Upper lobe of left lung (tissue), 6 donors: ENCODE results near the gene SPRED3. TPM values are rescaled to one million over a fixed set of nuclear protein-coding genes. Genes with fewer than 3 reads are reported as not detected.

Experiments used
- ATAC-seq, 2 donors: fragments of 200-7000 bp; cut with Tn5 transposase; one replicate each; pipeline ENCODE4 v1.9.1; 2022; ENCODE audit warnings: mild to moderate bottlenecking in 2 of 2, moderate library complexity in 2 of 2; ENCODE audit not compliant: low FRiP score in 2 of 2
- DNase-seq, 2 donors: peaks; one replicate each; pipeline ENCODE4 v3.0.0-alpha.2; 2019 to 2020
- H3K27ac ChIP-seq, 4 donors: fragments of 200-600 bp; sonication (generic); one replicate each; pipeline ENCODE4 v1.5.1; 2016 to 2019
- H3K27me3 ChIP-seq, 4 donors: fragments of 200-600 bp; sonication (generic); one replicate each; pipeline ENCODE4 v1.5.1; 2017 to 2019
- H3K36me3 ChIP-seq, 4 donors: fragments of 200-600 bp; sonication (generic); one replicate each; pipeline ENCODE4 v1.5.1; 2016 to 2019
- H3K4me1 ChIP-seq, 4 donors: fragments of 200-600 bp; sonication (generic); one replicate each; pipeline ENCODE4 v1.5.1; 2018 to 2019
- H3K4me3 ChIP-seq, 4 donors: fragments of 200-600 bp; sonication (generic); one replicate each; pipeline ENCODE4 v1.5.1; 2017 to 2019; ENCODE audit warnings: mild to moderate bottlenecking in 2 of 4, moderate library complexity in 1 of 4
- H3K9me3 ChIP-seq, 4 donors: fragments of 200-600 bp; sonication (generic); one replicate each; pipeline ENCODE4 v1.5.1; 2018 to 2019
- CTCF ChIP-seq, 6 experiments: fragments of 450-650 bp in 4 of 6; fragments of 200-600 bp in 2 of 6; sonication (generic) in 2 of 6; IDR thresholded peaks; one replicate each; pipeline ENCODE4 v1.5.1; 2016 to 2019; ENCODE audit warnings: antibody characterized with exemption in 6 of 6
- EP300 ChIP-seq, 4 donors: sonication (generic); formaldehyde crosslinking; IDR thresholded peaks; one replicate each; pipeline ENCODE4 v1.5.1; 2017; ENCODE audit warnings: antibody characterized with exemption in 4 of 4, control low read depth in 2 of 4
- POLR2A ChIP-seq, 4 donors: fragments of 450-650 bp; IDR thresholded peaks; one replicate each; pipeline ENCODE4 v1.5.1; 2016 to 2017; ENCODE audit warnings: antibody characterized with exemption in 4 of 4, mild to moderate bottlenecking in 2 of 4
- POLR2AphosphoS5 ChIP-seq, 2 donors: sonication (generic); formaldehyde crosslinking; IDR thresholded peaks; one replicate each; pipeline ENCODE4 v1.5.1; 2017; ENCODE audit warnings: antibody characterized with exemption in 2 of 2
- WGBS, 2 donors: methylation state at CpG; one replicate each; pipeline ENCODE4 v1.1.5; 2017 to 2018; 5-methylcytosine and 5-hydroxymethylcytosine counted together
- total RNA-seq, 6 donors: library from RNA; depleted of rRNA in 4 of 6; stranded (reverse); fragments of >200 nt in 4 of 6; gene quantifications; one replicate each; pipeline versions ENCODE4 v1.1.0 to v1.2.1, GENCODE V29; 2016 to 2021
- donor health status: DM: no; HTN: no; CAD: no; lungs with moderate emphysema.
- donor health status: DM: no; HTN: yes; CAD: no; lungs with severe emphysema.

Gene SPRED3
- total RNA-seq, 6 donors from 2014 or later = 0.11 to 2.1 (median 0.85) TPM

GRCh38 chr19:38421856-38422255, 33.4 kb downstream of the SPRED3 start:
- 74 to 81% methylated on average over 11 to 14 of the region's 14 CpGs for WGBS, 2 donors
- TF ChIP-seq EP300 (IDR thresholded peaks at IDR 0.05) = no peak
- no peak for TF ChIP-seq POLR2AphosphoS5 (IDR thresholded peaks at IDR 0.05)
- TF ChIP-seq CTCF (IDR thresholded peaks at IDR 0.05) = no peak
- TF ChIP-seq POLR2A (IDR thresholded peaks at IDR 0.05) = no peak
- no peak for ATAC-seq
- Histone ChIP-seq H3K27ac (no peak overlapping the region), H3K9me3 (no peaks in the 10 kb centered on the region), H3K27me3 (peaks cover 0 to 3% (median 0%) of the 10 kb centered on the region in 4 donors), H3K4me3 (no peak overlapping the region), H3K36me3 (no peaks in the 10 kb centered on the region), H3K4me1 (peaks cover 13 to 21% (median 15%) of the 10 kb centered on the region in 4 donors)
- no peak for DNase-seq

- H3K9me3 ChIP-seq = no peaks in the 10 kb centered on the region
- ATAC-seq (no peak), DNase-seq (no peak)
- H3K36me3 ChIP-seq = no peaks in the 10 kb centered on the region
- WGBS, 2 donors = 91 to 94% methylated on average over 1 to 7 of the region's 7 CpGs
- no peak overlapping the region for H3K27ac ChIP-seq
- no peak overlapping the region for H3K4me3 ChIP-seq
- TF ChIP-seq CTCF (IDR thresholded peaks at IDR 0.05) (no peak), POLR2A (IDR thresholded peaks at IDR 0.05) (no peak), EP300 (IDR thresholded peaks at IDR 0.05) (no peak), POLR2AphosphoS5 (IDR thresholded peaks at IDR 0.05) (no peak)
- peaks cover 0 to 3% (median 0%) of the 10 kb centered on the region in 4 donors for H3K27me3 ChIP-seq
- H3K4me1 ChIP-seq = peaks cover 10 to 19% (median 12%) of the 10 kb centered on the region in 4 donors
These were observed 33.9 kb downstream of the SPRED3 start for GRCh38 chr19:38422438-38422837.

- DNase-seq (no peak), ATAC-seq (no peak)
- H3K9me3 ChIP-seq = no peaks in the 10 kb centered on the region
- H3K27ac ChIP-seq = no peak overlapping the region
- peaks cover 0 to 8% (median 0%) of the 10 kb centered on the region in 4 donors for H3K4me1 ChIP-seq
- no peaks in the 10 kb centered on the region for H3K36me3 ChIP-seq
- 79 to 90% methylated on average over 4 to 5 of the region's 5 CpGs for WGBS, 2 donors
- H3K27me3 ChIP-seq = no peaks in the 10 kb centered on the region
- TF ChIP-seq CTCF (IDR thresholded peaks at IDR 0.05) (no peak), POLR2A (IDR thresholded peaks at IDR 0.05) (no peak), EP300 (IDR thresholded peaks at IDR 0.05) (no peak), POLR2AphosphoS5 (IDR thresholded peaks at IDR 0.05) (no peak)
- H3K4me3 ChIP-seq = no peak overlapping the region
These were observed 35.8 kb downstream of the SPRED3 start for GRCh38 chr19:38424272-38424671.

DNA sequence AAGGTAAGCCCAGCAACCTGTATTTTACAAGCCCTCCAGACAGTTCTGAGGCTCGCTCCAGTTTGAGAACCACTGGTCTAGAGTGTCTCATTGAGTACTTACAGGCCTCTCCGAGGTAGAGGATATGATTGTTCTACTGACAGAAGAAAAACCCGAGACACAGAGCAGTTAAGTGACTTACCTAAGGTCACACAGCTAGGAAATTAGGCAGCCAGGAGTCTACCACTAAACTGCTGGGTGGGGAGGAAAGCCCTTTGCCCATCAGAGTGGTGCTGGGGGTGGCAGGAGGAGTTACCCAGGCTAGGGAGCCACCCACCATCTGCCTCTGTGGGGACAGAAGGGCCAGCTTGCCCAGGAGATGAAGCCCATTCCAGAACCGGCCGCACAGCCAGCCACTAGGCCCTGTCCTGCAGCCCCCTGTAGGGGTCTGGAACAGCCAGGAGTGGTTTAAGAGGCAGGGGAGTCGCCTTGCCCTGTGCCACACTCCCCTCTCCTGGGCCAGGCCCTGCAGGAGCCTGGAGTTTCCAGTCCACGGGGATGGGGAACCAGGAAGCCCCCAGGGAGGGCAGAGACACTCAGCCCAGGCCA, 36.8 kb downstream of the SPRED3 start:
- TF ChIP-seq CTCF (IDR thresholded peaks at IDR 0.05) (no peak), EP300 (IDR thresholded peaks at IDR 0.05) (no peak), POLR2A (IDR thresholded peaks at IDR 0.05) (no peak), POLR2AphosphoS5 (IDR thresholded peaks at IDR 0.05) (no peak)
- Histone ChIP-seq H3K27me3 (no peaks in the 10 kb centered on the region), H3K27ac (peak overlapping the region in 3 of 4 donors; percentile 21 to 85 (median 77)), H3K4me3 (peak overlapping the region in 3 of 4 donors; percentile 28 to 54 (median 33)), H3K9me3 (no peaks in the 10 kb centered on the region), H3K4me1 (peaks cover 0 to 8% (median 0%) of the 10 kb centered on the region in 4 donors), H3K36me3 (no peaks in the 10 kb centered on the region)
- 70 to 75% methylated on average over 6 to 7 of the region's 7 CpGs for WGBS, 2 donors
- DNase-seq (no peak), ATAC-seq (peak; percentile 35 to 45)
